Memory B cell (primary cell): Measurements from ENCODE around the gene PBOV1.

Source experiments
- ATAC-seq: fragments of 150-1000 bp; cut with Tn5 transposase; 2 replicates; pipeline ENCODE4 v1.10.0; 2021; ENCODE audit warnings: low read depth, mild to moderate bottlenecking, moderate library complexity
- DNase-seq, 2 donors: peaks; one replicate each; pipeline ENCODE4 v3.0.0; 2022; ENCODE audit warnings: low spot score in 2 of 2
- H3K27ac Mint-ChIP-seq: one replicate; pipeline ENCODE4 v1.8.0; 2022; ENCODE audit warnings: mild to moderate bottlenecking, moderate library complexity, mixed read lengths
- H3K27me3 Mint-ChIP-seq: one replicate; pipeline ENCODE4 v1.8.0; 2022; ENCODE audit warnings: mixed read lengths
- H3K36me3 Mint-ChIP-seq: one replicate; pipeline ENCODE4 v1.8.0; 2022; ENCODE audit warnings: mild to moderate bottlenecking, mixed read lengths
- H3K4me1 Mint-ChIP-seq: one replicate; pipeline ENCODE4 v1.8.0; 2022; ENCODE audit warnings: mixed read lengths
- H3K4me3 Mint-ChIP-seq: one replicate; pipeline ENCODE4 v1.8.0; 2022; ENCODE audit warnings: mild to moderate bottlenecking, moderate library complexity, mixed read lengths
- H3K9me3 Mint-ChIP-seq: one replicate; pipeline ENCODE4 v1.8.0; 2022; ENCODE audit warnings: mixed read lengths

The PBOV1 gene

GRCh38 chr6:138218449-138218848, at the start of gene PBOV1:
TSS of gene PBOV1 (minus strand) at chr6:138218491. CDS start at chr6:138218395, 96 bp downstream.
- no peak for ATAC-seq
- Mint-ChIP-seq H3K4me3 (no peak within 1 kb of the TSS), H3K4me1 (no peaks in the 10 kb centered on the region), H3K27me3 (peaks cover 10% of the 10 kb centered on the region), H3K9me3 (no peaks in the 10 kb centered on the region), H3K27ac (no peak within 1 kb of the TSS), H3K36me3 (no peaks in the 10 kb centered on the region)
- no peak for DNase-seq

DNA sequence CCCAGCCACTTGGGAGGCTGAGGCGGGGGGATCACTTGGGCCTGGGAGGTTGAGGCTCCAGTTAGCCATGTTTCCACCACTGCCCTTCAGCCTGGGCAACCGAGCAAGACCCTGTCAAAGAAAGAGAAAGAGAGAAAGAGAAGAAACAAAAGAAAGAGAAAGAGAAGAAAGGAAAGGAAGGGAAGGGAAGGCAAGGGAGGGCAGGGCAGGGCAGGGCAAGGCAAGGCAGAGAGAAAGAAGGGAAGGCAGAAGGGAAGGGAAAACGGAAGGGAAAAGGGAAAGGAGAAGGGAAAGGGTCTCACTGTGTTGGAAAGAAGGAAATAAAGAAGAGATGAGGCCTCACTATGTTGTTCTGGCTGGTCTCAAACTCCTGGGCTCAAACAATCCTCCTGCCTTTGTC, 47.8 kb upstream of the PBOV1 start:
- no peak for ATAC-seq
- H3K36me3 Mint-ChIP-seq, result no peaks in the 10 kb centered on the region
- no peak for DNase-seq
- H3K27me3 Mint-ChIP-seq, result peaks cover 7% of the 10 kb centered on the region
- no peaks in the 10 kb centered on the region for H3K9me3 Mint-ChIP-seq
- H3K4me3 Mint-ChIP-seq, result no peak overlapping the region
- H3K27ac Mint-ChIP-seq, result no peak overlapping the region
- no peaks in the 10 kb centered on the region for H3K4me1 Mint-ChIP-seq

- ATAC-seq (peak; percentile 38), DNase-seq (no peak)
- Mint-ChIP-seq H3K4me3 (no peak overlapping the region), H3K4me1 (no peaks in the 10 kb centered on the region), H3K27me3 (peaks cover 3% of the 10 kb centered on the region), H3K9me3 (no peaks in the 10 kb centered on the region), H3K27ac (no peak overlapping the region), H3K36me3 (no peaks in the 10 kb centered on the region)
Observed at GRCh38 chr6:138264372-138264880, 46.1 kb upstream of the PBOV1 start.

- no peaks in the 10 kb centered on the region for H3K4me1 Mint-ChIP-seq
- DNase-seq (no peak), ATAC-seq (no peak)
- H3K4me3 Mint-ChIP-seq, result no peak overlapping the region
- no peaks in the 10 kb centered on the region for H3K36me3 Mint-ChIP-seq
- H3K27ac Mint-ChIP-seq, result no peak overlapping the region
- peaks cover 3% of the 10 kb centered on the region for H3K27me3 Mint-ChIP-seq
- no peaks in the 10 kb centered on the region for H3K9me3 Mint-ChIP-seq
Observed at GRCh38 chr6:138263963-138264362, 45.7 kb upstream of the PBOV1 start.

- DNase-seq (no peak), ATAC-seq (no peak)
- H3K27me3 Mint-ChIP-seq, result peaks cover 6% of the 10 kb centered on the region
- no peaks in the 10 kb centered on the region for H3K9me3 Mint-ChIP-seq
- no peak overlapping the region for H3K4me3 Mint-ChIP-seq
- no peak overlapping the region for H3K27ac Mint-ChIP-seq
- no peaks in the 10 kb centered on the region for H3K4me1 Mint-ChIP-seq
- H3K36me3 Mint-ChIP-seq, result no peaks in the 10 kb centered on the region
Observed at GRCh38 chr6:138261116-138261780, 43.0 kb upstream of the PBOV1 start.

GRCh38 chr6:138258991-138259390, 40.7 kb upstream of the PBOV1 start:
- Mint-ChIP-seq H3K27ac (no peak overlapping the region), H3K4me1 (no peaks in the 10 kb centered on the region), H3K36me3 (no peaks in the 10 kb centered on the region), H3K9me3 (no peaks in the 10 kb centered on the region), H3K4me3 (no peak overlapping the region), H3K27me3 (peaks cover 7% of the 10 kb centered on the region)
- ATAC-seq (no peak), DNase-seq (no peak)

- no peaks in the 10 kb centered on the region for H3K36me3 Mint-ChIP-seq
- peaks cover 7% of the 10 kb centered on the region for H3K27me3 Mint-ChIP-seq
- no peaks in the 10 kb centered on the region for H3K4me1 Mint-ChIP-seq
- no peaks in the 10 kb centered on the region for H3K9me3 Mint-ChIP-seq
- DNase-seq (no peak), ATAC-seq (no peak)
- H3K27ac Mint-ChIP-seq, result no peak overlapping the region
- no peak overlapping the region for H3K4me3 Mint-ChIP-seq
Observed at GRCh38 chr6:138258197-138258596, 39.9 kb upstream of the PBOV1 start.

DNA sequence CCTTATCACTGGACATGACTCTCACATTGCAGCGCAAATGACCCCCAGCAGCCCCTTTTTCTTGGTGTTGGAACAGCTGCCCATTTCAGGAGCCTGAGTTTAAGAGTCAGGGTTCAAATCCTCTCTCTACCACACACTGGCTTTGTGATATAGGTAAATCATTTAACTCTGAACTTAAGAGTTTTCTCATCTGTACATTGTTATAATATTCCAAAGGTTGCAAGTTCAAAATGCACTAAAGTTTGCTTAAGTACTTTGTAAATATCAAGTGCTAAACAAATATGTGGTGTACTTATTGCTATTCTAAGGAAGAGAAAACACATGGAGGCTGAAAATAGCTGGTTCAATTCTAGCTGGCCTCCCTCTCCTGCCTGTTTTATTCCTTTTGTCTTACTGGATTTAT, 39.3 kb upstream of the PBOV1 start:
- Mint-ChIP-seq H3K27me3 (peaks cover 7% of the 10 kb centered on the region), H3K27ac (no peak overlapping the region), H3K9me3 (no peaks in the 10 kb centered on the region), H3K4me1 (no peaks in the 10 kb centered on the region), H3K4me3 (no peak overlapping the region), H3K36me3 (no peaks in the 10 kb centered on the region)
- no peak for ATAC-seq
- no peak for DNase-seq

DNA sequence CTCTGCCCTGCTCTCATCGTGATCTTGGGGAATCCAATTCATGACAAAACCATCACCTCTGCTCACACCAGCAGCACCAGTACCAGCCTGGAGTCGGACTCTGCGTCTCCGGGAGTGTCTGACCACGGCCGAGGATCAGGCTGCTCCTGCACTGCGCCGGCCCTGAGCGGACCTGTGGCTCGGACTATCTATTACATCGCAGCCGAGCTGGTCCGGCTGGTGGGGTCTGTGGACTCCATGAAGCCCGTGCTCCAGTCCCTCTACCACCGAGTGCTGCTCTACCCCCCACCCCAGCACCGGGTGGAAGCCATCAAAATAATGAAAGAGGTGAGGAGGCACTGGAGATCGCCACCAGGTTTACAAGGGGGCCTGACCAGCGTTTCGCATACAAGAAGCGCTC, 37.2 kb upstream of the PBOV1 start:
- no peaks in the 10 kb centered on the region for H3K4me1 Mint-ChIP-seq
- H3K9me3 Mint-ChIP-seq, result no peaks in the 10 kb centered on the region
- no peak overlapping the region for H3K27ac Mint-ChIP-seq
- peaks cover 9% of the 10 kb centered on the region for H3K27me3 Mint-ChIP-seq
- ATAC-seq (no peak), DNase-seq (no peak)
- H3K36me3 Mint-ChIP-seq, result no peaks in the 10 kb centered on the region
- no peak overlapping the region for H3K4me3 Mint-ChIP-seq

DNA sequence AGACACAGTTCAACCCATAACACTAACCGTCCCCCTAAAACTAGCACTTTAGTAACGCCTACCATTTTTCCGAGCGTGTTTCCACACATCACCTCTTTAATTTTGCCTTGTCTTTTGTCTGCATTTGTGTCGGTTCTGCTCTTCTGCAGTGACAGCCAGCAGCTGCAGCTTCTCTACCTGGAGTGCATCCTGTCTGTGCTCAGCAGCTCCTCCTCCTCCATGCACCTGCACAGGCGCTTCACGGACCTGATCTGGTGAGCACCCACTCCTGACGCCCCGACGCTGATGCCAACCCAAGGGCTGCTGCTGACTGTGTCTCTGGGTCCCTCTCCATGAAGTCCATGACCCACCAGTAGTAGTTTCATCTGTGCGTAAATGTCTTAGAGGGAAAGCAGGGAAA, 35.4 kb upstream of the PBOV1 start:
- Mint-ChIP-seq H3K36me3 (no peaks in the 10 kb centered on the region), H3K4me1 (no peaks in the 10 kb centered on the region), H3K27ac (no peak overlapping the region), H3K9me3 (no peaks in the 10 kb centered on the region), H3K27me3 (peaks cover 9% of the 10 kb centered on the region), H3K4me3 (no peak overlapping the region)
- no peak for ATAC-seq
- DNase-seq, result no peak

DNA sequence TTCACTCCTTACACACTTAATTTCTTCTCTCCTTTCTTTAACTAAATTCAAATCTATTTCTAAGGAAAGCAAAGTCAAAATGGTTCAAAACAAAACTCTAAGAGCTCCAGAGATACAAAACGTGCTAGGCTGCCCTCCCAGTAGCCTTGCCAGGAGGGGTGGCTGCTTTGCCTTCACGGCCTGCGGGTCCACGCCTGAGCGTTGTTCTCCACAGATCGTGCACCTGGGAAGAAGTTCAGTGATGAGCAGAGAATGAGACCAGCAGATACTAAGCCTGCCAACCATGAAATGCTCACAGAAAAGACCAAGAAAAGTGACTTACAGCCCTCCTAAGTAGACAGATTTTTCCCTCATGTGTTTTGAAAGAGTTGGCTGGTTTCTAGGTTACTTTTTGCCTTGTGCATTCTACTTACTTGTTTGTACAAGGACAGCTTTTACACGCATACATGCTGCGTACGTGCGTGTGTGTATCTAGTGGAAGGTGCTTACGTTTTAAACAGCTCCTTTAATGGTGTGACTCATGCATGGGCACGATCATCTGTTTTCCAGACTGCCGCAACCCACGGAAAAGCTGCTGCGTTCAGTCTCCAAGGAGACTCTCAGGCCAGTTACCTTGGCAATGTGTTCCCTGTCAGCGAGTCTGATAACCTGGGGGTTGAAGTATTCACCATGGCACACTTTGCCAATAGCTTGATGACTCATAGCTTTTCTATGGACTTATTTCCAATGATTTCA, 32.4 kb upstream of the PBOV1 start:
- H3K4me1 Mint-ChIP-seq, result no peaks in the 10 kb centered on the region
- ATAC-seq, result no peak
- H3K27ac Mint-ChIP-seq, result no peak overlapping the region
- no peaks in the 10 kb centered on the region for H3K36me3 Mint-ChIP-seq
- no peak for DNase-seq
- peaks cover 7% of the 10 kb centered on the region for H3K27me3 Mint-ChIP-seq
- no peak overlapping the region for H3K4me3 Mint-ChIP-seq
- no peaks in the 10 kb centered on the region for H3K9me3 Mint-ChIP-seq

DNA sequence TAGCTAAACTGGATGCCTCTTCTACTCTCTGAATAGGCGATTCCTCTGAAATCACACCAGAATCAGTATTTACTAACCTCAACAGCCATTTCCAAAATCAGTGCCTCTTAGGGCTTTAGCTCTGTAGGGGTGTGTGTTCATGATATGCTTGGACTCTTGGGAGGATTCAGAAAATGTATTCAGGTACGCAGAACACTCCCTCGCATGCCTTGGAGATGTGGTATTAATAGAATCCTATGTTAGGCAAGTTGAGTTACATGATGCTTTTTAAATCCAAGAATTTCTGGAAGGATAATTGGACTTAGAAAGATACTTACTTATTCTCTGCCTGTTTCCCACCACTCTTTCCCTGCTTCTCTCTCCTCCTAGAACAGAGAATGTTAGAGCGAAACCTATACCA, 31.8 kb upstream of the PBOV1 start:
- no peak for DNase-seq
- Mint-ChIP-seq H3K27ac (no peak overlapping the region), H3K9me3 (no peaks in the 10 kb centered on the region), H3K27me3 (peaks cover 3% of the 10 kb centered on the region), H3K4me3 (no peak overlapping the region), H3K4me1 (no peaks in the 10 kb centered on the region), H3K36me3 (no peaks in the 10 kb centered on the region)
- ATAC-seq, result no peak

DNA sequence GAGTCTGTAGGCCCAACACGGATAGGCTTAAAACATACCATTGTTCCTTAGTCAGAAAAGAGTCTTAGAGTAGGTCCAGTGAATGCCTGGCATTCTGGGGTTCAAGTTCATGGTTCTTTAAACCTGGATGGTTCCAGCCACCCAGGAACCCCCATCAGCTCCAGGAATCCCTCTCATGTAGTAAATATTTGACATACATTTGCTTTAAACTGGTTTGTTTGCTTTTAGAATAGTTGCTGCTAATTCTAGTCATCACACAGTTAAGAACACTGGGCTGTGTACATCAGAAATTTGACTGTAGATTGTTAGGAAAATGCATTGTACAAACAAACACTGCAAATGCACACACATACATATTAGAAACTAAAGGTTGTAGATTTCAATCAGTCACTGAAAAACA, 30.6 kb upstream of the PBOV1 start:
- Mint-ChIP-seq H3K4me1 (no peaks in the 10 kb centered on the region), H3K27me3 (peaks cover 3% of the 10 kb centered on the region), H3K36me3 (no peaks in the 10 kb centered on the region), H3K4me3 (no peak overlapping the region), H3K9me3 (no peaks in the 10 kb centered on the region), H3K27ac (no peak overlapping the region)
- no peak for ATAC-seq
- no peak for DNase-seq

GRCh38 chr6:138248011-138248410, 29.7 kb upstream of the PBOV1 start:
- no peak overlapping the region for H3K27ac Mint-ChIP-seq
- no peaks in the 10 kb centered on the region for H3K4me1 Mint-ChIP-seq

More at GRCh38 chr6:138248011-138248410, 29.7 kb upstream of the PBOV1 start:
- H3K27me3 Mint-ChIP-seq, result peaks cover 5% of the 10 kb centered on the region
- no peaks in the 10 kb centered on the region for H3K9me3 Mint-ChIP-seq
- DNase-seq (no peak), ATAC-seq (no peak)
- no peaks in the 10 kb centered on the region for H3K36me3 Mint-ChIP-seq
- H3K4me3 Mint-ChIP-seq, result no peak overlapping the region
